Pancreas (tissue), 10 donors: ENCODE data around the gene WSCD2. TPM values are rescaled to one million over a fixed set of nuclear protein-coding genes. Genes with fewer than 3 reads are reported as not detected.

Experiments
- ATAC-seq, 4 donors: fragments of 200-7000 bp; cut with Tn5 transposase; one replicate each; pipeline versions ENCODE4 v1.8.0 to v1.9.1; 2020; ENCODE audit warnings: mild to moderate bottlenecking in 4 of 4, moderate library complexity in 4 of 4
- DNase-seq, 6 donors: peaks; one replicate each; pipeline ENCODE4 v3.0.0-alpha.2; 2020
- FAIRE-seq: peaks from 2 replicates; lab custom pipeline; 2012; peaks lifted over from hg19 to GRCh38; lab: Jason Lieb, UNC
- H3K27ac ChIP-seq, 4 donors: fragments of 200-600 bp; sonication (generic); 1 replicate in 3 of 4; 2 replicates in 1 of 4; pipeline versions ENCODE4 v1.5.0 to v1.8.0; 2020
- H3K27me3 ChIP-seq, 4 donors: fragments of 200-600 bp; one replicate each; pipeline ENCODE4 v1.8.0; 2021
- H3K36me3 ChIP-seq, 3 donors: fragments of 200-600 bp; sonication (generic) in 1 of 3; one replicate each; pipeline versions ENCODE4 v1.5.0 to v1.8.0; 2020 to 2021
- H3K4me1 ChIP-seq, 3 donors: fragments of 200-600 bp; one replicate each; pipeline ENCODE4 v1.8.0; 2021
- H3K4me3 ChIP-seq, 4 donors: fragments of 200-600 bp; sonication (generic) in 2 of 4; one replicate each; pipeline versions ENCODE4 v1.5.0 to v1.8.0; 2020 to 2021
- H3K9me3 ChIP-seq, 4 donors: fragments of 200-600 bp; one replicate each; pipeline ENCODE4 v1.8.0; 2021
- CTCF ChIP-seq, 4 donors: fragments of 200-600 bp; sonication (generic) in 3 of 4; IDR thresholded peaks; one replicate each; pipeline versions ENCODE4 v1.5.0 to v1.8.0; 2021; ENCODE audit warnings: antibody characterized with exemption in 4 of 4
- WGBS, 2 donors: extraction: QIAGEN DNeasy Blood & Tissue Kit; methylation state at CpG; one replicate each; pipeline ENCODE4 v1.1.7; 2013; 5-methylcytosine and 5-hydroxymethylcytosine counted together
- intact Hi-C, 3 donors: fragments of 100-400 bp; cut with DNase I; formaldehyde crosslinking; loops; one replicate each; pipeline versions ENCODE4 v1.11.1 to v1.14.2; 2022
- polyA plus RNA-seq, 2 donors: library from polyadenylated mRNA; stranded (reverse); fragments of 200-250 nt; gene quantifications; one replicate each; pipeline ENCODE4 v1.2.3, GENCODE V29; 2013
- total RNA-seq, 6 donors: library from RNA; stranded (reverse); fragmentation: NEBNext Ultra II Directional in 4 of 6; extraction: Animal tissue kit (Norgen Biotek cat#: 25700) in 4 of 6; gene quantifications; one replicate each; pipeline versions ENCODE4 v1.2.1 to v1.2.4, GENCODE V29; 2021 to 2023
- donor health status: healthy with polysubstance abuse.
- donor health status: DM: no; HTN: no; CAD: no; lungs with moderate emphysema.
- donor health status: DM: no; HTN: no; CAD: no.
- donor health status: control.
- donor health status: control.
- donor health status: Bipolar disorder and iron deficiency.
- donor health status: DM: yes; HTN: yes; CAD: no.
- donor health status: DM: no; HTN: no; CAD: no.
- donor health status: DM: no; HTN: no; CAD: no.
- donor health status: DM: yes; HTN: yes; CAD: no.

The WSCD2 gene
- total and polyA plus RNA-seq, 8 donors, result 0.14 to 5.8 (median 1.1) TPM; not detected in 1

DNA sequence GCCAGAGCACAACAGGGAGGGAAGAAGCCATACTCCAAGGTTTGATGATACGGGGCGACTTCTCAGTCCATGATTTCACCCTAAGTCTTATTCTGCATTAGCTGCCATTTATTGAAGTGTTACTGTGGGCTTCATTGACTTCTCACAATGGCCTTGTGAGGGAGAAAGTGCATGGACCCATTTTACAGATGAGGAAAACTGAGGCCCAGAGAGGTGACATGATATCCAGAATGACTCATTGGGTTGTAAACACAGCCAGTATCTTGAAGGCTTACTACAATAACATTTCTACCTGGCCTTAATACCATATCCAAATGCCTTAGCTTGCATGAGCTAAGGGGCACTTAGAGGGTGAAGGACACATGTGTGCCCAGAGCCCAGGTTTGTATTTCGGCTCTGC lies 109.4 kb downstream of the WSCD2 start:
- 76 to 83% methylated on average over 3 of the region's 3 CpGs for WGBS, 2 donors
- H3K4me3 ChIP-seq, result no peak overlapping the region
- peaks cover 0 to 6% (median 0%) of the 10 kb centered on the region in 4 donors for H3K27me3 ChIP-seq
- TF ChIP-seq CTCF (IDR thresholded peaks at IDR 0.05), result no peak
- H3K27ac ChIP-seq, result no peak overlapping the region
- intact Hi-C loops, result loop anchor here in 1 of 3 donors (10.0 kb wide), 1 partner anchor 136 kb away; no protein-coding TSS in a partner anchor
- H3K4me1 ChIP-seq, result no peaks in the 10 kb centered on the region
- FAIRE-seq (no peak), ATAC-seq (no peak), DNase-seq (no peak)
- H3K36me3 ChIP-seq, result no peaks in the 10 kb centered on the region
- no peaks in the 10 kb centered on the region for H3K9me3 ChIP-seq

DNA sequence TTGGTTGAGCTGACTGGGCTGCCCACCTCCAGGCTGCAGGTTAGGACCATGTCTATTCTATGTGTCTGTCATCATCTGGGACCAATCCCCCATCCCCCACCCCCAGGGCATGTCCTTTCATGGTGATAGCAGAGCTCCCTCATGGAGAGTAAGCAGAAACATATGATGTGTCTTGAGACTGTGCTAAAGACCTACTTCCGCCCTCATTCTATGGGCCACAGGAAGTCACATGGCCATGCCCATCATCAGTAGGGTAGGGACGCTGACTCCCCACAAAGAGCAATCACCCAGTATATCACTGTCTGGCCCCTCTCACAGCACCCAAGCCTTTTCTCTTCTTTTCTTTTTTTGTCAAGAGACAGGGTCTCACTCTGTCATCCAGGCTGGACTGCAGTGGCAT lies 110.3 kb downstream of the WSCD2 start:
- Histone ChIP-seq H3K4me1 (no peaks in the 10 kb centered on the region), H3K36me3 (no peaks in the 10 kb centered on the region), H3K27ac (no peak overlapping the region), H3K27me3 (peaks cover 0 to 6% (median 0%) of the 10 kb centered on the region in 4 donors), H3K9me3 (no peaks in the 10 kb centered on the region), H3K4me3 (no peak overlapping the region)
- ATAC-seq, result no peak
- no peak for FAIRE-seq
- WGBS, 2 donors, result 68 to 75% methylated on average over 2 of the region's 2 CpGs
- DNase-seq, result no peak
- TF ChIP-seq CTCF (IDR thresholded peaks at IDR 0.05), result no peak
- intact Hi-C loops, result loop anchor here in 1 of 3 donors (10.0 kb wide), 1 partner anchor 135 kb away; no protein-coding TSS in a partner anchor

DNA sequence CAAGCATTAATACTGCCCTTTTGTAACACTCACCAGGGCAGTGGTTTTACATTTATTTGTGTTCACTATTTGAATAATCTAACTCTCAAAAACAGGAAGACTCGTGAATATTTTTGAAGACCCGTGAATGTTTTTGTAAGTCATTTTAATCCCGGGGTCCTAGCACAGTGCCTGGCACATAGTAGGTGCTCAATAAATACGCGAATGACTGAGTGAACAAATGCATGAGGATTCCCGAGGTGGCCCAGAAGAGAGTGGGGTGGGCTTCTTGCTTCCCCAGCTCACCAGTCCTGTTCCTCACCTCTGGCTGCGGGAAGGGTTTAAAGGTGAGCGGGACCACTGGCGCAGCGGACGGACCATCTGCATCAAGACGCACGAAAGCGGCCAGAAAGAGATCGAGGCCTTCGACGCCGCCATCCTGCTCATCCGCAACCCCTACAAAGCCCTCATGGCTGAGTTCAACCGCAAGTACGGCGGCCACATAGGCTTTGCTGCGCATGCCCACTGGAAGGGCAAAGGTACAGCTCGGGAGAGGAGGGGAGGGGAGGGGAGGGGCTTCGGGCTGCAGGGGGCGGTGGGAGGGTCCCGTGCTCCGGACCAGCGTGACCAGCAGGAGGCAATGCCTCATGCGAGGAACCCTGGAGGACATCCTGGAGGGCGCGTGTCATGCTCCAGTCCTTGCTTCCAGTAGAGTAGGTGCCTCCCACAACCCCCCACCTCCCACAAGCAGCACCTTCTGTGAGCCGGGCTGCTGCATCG lies 111.1 kb downstream of the WSCD2 start:
- H3K36me3 ChIP-seq, result no peaks in the 10 kb centered on the region
- ATAC-seq, result no peak
- no peaks in the 10 kb centered on the region for H3K9me3 ChIP-seq
- H3K27me3 ChIP-seq, result peaks cover 0 to 6% (median 0%) of the 10 kb centered on the region in 4 donors
- no peak for DNase-seq
- no peaks in the 10 kb centered on the region for H3K4me1 ChIP-seq
- intact Hi-C loops, result no loop called here
- H3K27ac ChIP-seq, result no peak overlapping the region
- no peak for FAIRE-seq
- no peak for TF ChIP-seq CTCF (IDR thresholded peaks at IDR 0.05)
- WGBS, 2 donors, result 26 to 42% methylated on average over 34 of the region's 34 CpGs
- H3K4me3 ChIP-seq, result no peak overlapping the region

DNA sequence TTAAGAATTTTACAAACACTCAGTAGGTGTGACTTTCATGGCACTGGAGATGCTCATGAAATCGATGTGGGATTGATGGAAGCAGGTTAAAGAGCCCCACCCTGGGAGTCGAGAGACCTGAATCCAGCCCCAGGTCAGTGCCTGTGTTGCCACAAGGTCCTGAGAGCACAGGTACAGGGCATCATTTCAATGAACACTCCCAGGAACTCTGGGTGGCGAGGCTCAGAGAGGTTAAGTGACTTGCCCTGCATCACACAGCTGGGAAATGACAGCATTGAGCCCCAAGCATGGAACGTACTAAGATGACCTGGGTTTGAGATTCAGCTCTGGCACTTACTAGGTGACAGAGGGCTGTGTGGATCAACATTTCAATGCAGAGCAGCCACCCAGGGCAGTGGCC lies 111.8 kb downstream of the WSCD2 start:
- Histone ChIP-seq H3K27ac (no peak overlapping the region), H3K9me3 (no peaks in the 10 kb centered on the region), H3K36me3 (no peaks in the 10 kb centered on the region), H3K4me3 (no peak overlapping the region), H3K4me1 (no peaks in the 10 kb centered on the region), H3K27me3 (peaks cover 0 to 6% (median 0%) of the 10 kb centered on the region in 4 donors)
- FAIRE-seq (no peak), DNase-seq (no peak), ATAC-seq (no peak)
- intact Hi-C loops, result no loop called here
- TF ChIP-seq CTCF (IDR thresholded peaks at IDR 0.05), result no peak
- 57 to 64% methylated on average over 4 of the region's 4 CpGs for WGBS, 2 donors
